Uterine smooth muscle cell (primary cell): ENCODE data around the gene TTC9B. TPM values are rescaled to one million over a fixed set of nuclear protein-coding genes. Genes with fewer than 3 reads are reported as not detected.

Source experiments
- total RNA-seq: library from RNA; depleted of rRNA; stranded (reverse); fragments of >200 nt; gene quantifications from 2 replicates; pipeline ENCODE4 v1.2.3, GENCODE V29; 2014

TTC9B gene
- total RNA-seq, result not detected in 2 replicates

DNA sequence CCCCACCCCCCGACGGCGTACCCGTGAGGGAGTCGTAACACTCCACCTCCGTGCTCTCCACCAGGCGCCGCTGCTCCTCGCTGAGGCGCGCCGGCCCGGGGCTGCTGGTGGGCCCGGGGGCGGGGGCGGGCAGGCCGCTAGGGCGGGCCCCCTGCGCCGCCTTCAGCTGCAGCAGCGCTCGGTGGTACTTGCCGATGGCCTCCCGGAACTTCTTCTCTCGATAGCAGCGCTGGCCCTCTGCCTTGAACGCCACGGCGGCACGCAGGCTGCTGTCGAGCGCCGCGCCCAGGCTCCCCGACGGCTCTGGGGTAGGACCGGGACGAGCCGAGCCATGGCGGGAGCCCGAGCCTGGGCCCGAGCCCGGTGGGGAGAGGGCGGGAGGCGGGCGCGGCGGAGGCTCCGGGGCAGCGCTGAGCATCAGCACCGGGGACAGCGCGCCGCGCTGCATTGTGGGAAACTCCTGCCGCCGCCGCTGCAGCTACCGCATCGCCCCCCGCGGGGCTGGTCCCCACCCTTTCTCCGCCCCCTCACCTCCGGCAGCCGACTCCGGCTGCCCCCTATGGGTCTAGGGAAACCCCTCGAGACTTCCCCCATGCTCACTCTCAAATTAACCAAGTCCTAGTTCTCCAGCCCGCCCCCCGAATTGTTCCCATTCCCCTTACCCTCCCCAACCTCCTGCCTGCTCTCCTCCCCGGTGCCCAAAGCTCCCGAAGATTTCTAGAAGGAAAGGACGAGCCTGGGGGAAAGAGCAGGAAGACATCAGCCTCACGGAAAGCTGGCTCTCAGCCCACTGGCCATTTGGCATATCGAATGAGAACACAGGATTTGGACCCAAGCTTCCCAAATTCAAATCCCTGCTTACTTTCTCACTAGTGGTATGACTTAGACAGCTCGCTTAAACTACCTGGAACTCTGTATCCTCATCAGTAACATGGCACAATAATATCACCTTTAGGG is at the start of gene TTC9B:
TTC9B (minus strand) TSS at position 451 of the 957 bp plus-strand sequence; CDS start at position 448, 3 bp downstream.

DNA sequence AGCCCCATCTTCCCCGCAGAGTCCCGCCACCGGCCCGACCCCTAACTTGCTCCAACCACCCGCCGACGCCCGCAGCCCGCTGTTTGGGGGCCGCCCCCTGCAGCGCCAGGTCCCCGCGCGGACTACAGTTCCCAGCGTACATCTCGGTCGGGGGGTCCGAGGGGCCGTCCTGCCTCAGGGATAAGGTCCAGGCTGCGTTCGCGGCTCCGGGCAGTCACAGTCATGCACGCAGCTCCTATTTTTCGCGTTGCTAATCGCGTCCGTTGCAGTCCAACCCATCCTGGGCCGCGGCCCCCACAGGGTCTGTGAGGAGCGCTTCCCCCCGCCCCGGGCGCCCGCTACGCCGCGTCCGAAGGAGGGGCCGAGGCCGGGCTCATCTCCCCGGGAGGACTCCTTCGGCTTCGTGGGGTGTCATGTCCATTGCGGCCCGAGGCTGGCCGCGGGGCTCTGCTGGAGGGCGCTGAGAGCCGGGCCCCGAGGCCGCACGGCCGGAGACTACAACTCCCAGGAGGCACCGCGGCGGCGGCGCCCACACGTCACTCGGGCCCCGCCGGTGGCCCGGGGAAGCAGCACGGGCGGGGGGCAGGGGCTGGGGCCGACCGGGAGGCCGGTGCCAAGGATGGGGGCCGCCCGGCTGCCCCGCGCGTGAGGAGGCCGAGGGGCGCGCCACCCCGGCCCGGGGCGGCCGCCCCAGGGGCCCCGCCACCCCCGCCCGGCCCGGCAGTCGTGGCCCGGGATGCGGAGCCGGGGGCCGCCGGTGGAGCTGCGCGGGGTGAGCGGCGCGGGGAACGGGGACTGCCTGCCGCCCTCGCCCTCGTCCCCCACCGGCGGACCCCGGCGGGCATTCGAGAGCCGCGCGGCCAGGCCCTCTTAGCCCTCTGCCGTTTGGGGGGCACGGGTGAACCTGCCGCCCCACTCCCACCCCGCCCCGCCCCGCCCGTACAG is 27.0 kb downstream of the TTC9B start, which contains the start of gene MAP3K10:
MAP3K10 (plus strand) TSS at position 536 of the 945 bp plus-strand sequence. CDS start 606 bp downstream, outside the sequence.

Other genes with a start within 250 kb of the TTC9B start
- 117 and 166 TPM in 2 replicates for gene PSMC4, start 247.2 kb downstream of the TTC9B start, total RNA-seq
- gene ZNF546, start 221.3 kb downstream of the TTC9B start, total RNA-seq, result 5.4 and 8.2 TPM in 2 replicates
- gene ZNF780B, start 162.2 kb downstream of the TTC9B start, total RNA-seq, result 14.1 and 18.6 TPM in 2 replicates
- gene ZNF780A, start 127.4 kb downstream of the TTC9B start, total RNA-seq, result 19.0 and 25.1 TPM in 2 replicates
- 8.4 and 12.7 TPM in 2 replicates for gene MAP3K10, start 27.0 kb downstream of the TTC9B start, total RNA-seq
- 0.12 and 0.22 TPM in 2 replicates for gene CCNP, start 8.3 kb upstream of the TTC9B start, total RNA-seq
- 104 and 105 TPM in 2 replicates for gene AKT2, start 67.0 kb upstream of the TTC9B start, total RNA-seq
- 5.5 and 8.0 TPM in 2 replicates for gene C19orf47, start 130.0 kb upstream of the TTC9B start, total RNA-seq
- gene PLD3, start 130.3 kb upstream of the TTC9B start, total RNA-seq, result 127 and 267 TPM in 2 replicates
- 0.33 TPM in 1 of 2 replicates, not detected in the other for gene HIPK4, start 171.8 kb upstream of the TTC9B start, total RNA-seq
- 1.4 and 3.9 TPM in 2 replicates for gene PRX, start 195.0 kb upstream of the TTC9B start, total RNA-seq
- 21.4 and 23.4 TPM in 2 replicates for gene SERTAD1, start 207.6 kb upstream of the TTC9B start, total RNA-seq
- gene SERTAD3, start 226.0 kb upstream of the TTC9B start, total RNA-seq, result 19.6 and 26.1 TPM in 2 replicates
- gene BLVRB, start 247.4 kb upstream of the TTC9B start, total RNA-seq, result 106 and 138 TPM in 2 replicates
- 4.4 and 7.4 TPM in 2 replicates for gene SPTBN4, start 248.6 kb upstream of the TTC9B start, total RNA-seq